Adrenal gland (tissue), 12 donors: ENCODE results near the gene PLEKHA4. TPM values are rescaled to one million over a fixed set of nuclear protein-coding genes. Genes with fewer than 3 reads are reported as not detected.

Experiments
- DNase-seq, 7 donors: peaks; one replicate each; pipeline ENCODE4 v3.0.0-alpha.2; 2019 to 2020
- H3K27ac ChIP-seq, 5 donors: fragments of 200-600 bp; sonication (generic) in 4 of 5; 1 replicate in 3 of 5; 2 replicates in 2 of 5; pipeline versions ENCODE4 v1.5.1 to v1.8.0; 2016 to 2020; ENCODE audit warnings: mild to moderate bottlenecking in 1 of 5
- H3K27me3 ChIP-seq: fragments of 200-600 bp; 2 replicates; pipeline ENCODE4 v1.8.0; 2021
- H3K36me3 ChIP-seq, 2 donors: fragments of 200-600 bp; replicated peaks in 1 of 2; 1 replicate in 1 of 2; 2 replicates in 1 of 2; pipeline versions ENCODE4 v1.5.1 to v1.8.0; 2018 to 2022
- H3K4me1 ChIP-seq, 2 donors: fragments of 200-600 bp; replicated peaks in 1 of 2; 1 replicate in 1 of 2; 2 replicates in 1 of 2; pipeline versions ENCODE4 v1.5.1 to v1.8.0; 2018 to 2021
- H3K4me3 ChIP-seq, 4 donors: fragments of 200-600 bp; sonication (generic) in 3 of 4; one replicate each; pipeline ENCODE4 v1.5.1; 2016 to 2018
- H3K9me3 ChIP-seq, 3 donors: fragments of 200-600 bp; sonication (generic) in 1 of 3; replicated peaks in 1 of 3; 1 replicate in 2 of 3; 2 replicates in 1 of 3; pipeline versions ENCODE4 v1.5.1 to v1.8.0; 2016 to 2021
- CTCF ChIP-seq, 6 experiments: fragments of 450-650 bp in 4 of 6; fragments of 200-600 bp in 2 of 6; sonication (generic) in 1 of 6; IDR thresholded peaks; 1 replicate in 5 of 6; 2 replicates in 1 of 6; pipeline versions ENCODE4 v1.5.1 to v1.8.0; 2016 to 2021; ENCODE audit warnings: antibody characterized with exemption in 6 of 6, mild to moderate bottlenecking in 2 of 6, moderate library complexity in 1 of 6
- POLR2A ChIP-seq, 2 donors: fragments of 450-650 bp; IDR thresholded peaks; one replicate each; pipeline ENCODE4 v1.6.1; 2017; ENCODE audit warnings: antibody characterized with exemption in 2 of 2, mild to moderate bottlenecking in 2 of 2, moderate library complexity in 1 of 2
- whole genome bisulfite sequencing, 4 donors: extraction: QIAGEN DNeasy Blood & Tissue Kit in 2 of 4; methylation state at CpG; one replicate each; pipeline versions ENCODE4 v1.1.5 to v1.1.7; 2013 to 2017; 5-methylcytosine and 5-hydroxymethylcytosine counted together
- intact Hi-C, 2 donors: fragments of 100-400 bp; cut with DNase I; formaldehyde crosslinking; loops; one replicate each; pipeline versions ENCODE4 v1.14.1 to v1.15.0; 2022 to 2023
- polyA plus RNA-seq, 3 donors: library from polyadenylated mRNA; stranded (reverse); fragments of 200-250 nt in 2 of 3; fragments of 350-450 nt in 1 of 3; fragmentation: Illumina TruSeq in 1 of 3; extraction: RNeasy Lipid Tissue Mini Kit (QIAGEN cat#74804) in 1 of 3; gene quantifications; one replicate each; pipeline ENCODE4 v1.2.3, GENCODE V29; 2013 to 2014
- total RNA-seq, 9 donors: library from RNA; depleted of rRNA in 4 of 9; stranded (reverse); fragments of >200 nt in 4 of 9; fragments of 120-200 nt in 1 of 9; fragmentation: NEBNext Ultra II Directional in 1 of 9; extraction: Animal tissue kit (Norgen Biotek cat#: 25700) in 1 of 9; gene quantifications; one replicate each; pipeline versions ENCODE4 v1.1.0 to v1.2.4, GENCODE V29; 2013 to 2023
- donor health status: healthy with polysubstance abuse.
- donor health status: Bipolar disorder and iron deficiency.
- donor health status: DM: yes; HTN: yes; CAD: no.
- donor health status: DM: no; HTN: no; CAD: no.
- donor health status: DM: no; HTN: no; CAD: no.
- donor health status: DM: yes; HTN: yes; CAD: no.

Gene PLEKHA4
- total and polyA plus RNA-seq, 12 donors, result 4.5 to 74.6 (median 25.4) TPM

DNA sequence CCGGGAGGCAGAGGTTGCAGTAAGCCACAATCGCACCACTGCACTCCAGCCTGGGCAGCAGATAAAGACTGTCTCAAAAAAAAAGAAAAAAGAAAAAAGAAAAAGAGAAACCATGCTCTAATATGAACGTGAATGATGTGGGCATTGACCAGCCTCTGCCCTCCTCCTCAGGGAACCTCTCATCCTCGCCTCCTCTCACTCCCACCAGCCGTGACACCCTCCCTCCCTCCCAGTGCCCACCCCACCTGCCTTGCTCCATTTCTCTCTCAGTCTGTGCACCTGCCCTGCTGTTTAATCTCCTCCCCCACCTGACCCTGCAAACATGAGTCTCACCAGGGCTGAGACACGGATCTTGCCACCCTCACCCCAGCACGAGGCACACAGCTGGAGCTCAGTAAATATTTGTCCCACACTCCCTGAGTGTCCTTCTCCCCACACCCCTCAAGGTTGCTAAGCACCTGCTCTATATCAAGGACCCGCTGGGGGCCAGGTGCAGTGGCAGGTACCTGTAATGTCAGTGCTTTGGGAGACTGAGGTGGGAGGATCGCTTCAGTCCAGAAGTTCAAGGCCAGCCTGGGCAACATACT is 50.1 kb downstream of the PLEKHA4 start:
- WGBS, 4 donors, result 48 to 63% (median 56%) methylated on average over 7 to 9 of the region's 9 CpGs
- intact Hi-C loops, result no loop called here
- no peaks in the 10 kb centered on the region for H3K36me3 ChIP-seq
- no peaks in the 10 kb centered on the region for H3K27me3 ChIP-seq
- H3K4me1 ChIP-seq, result peaks cover 20 to 28% of the 10 kb centered on the region in 2 donors
- peak overlapping the region in 4 of 5 donors; percentile 54 to 91 (median 72) for H3K27ac ChIP-seq
- peak in 1 of 7 donors; percentile 37 for DNase-seq
- TF ChIP-seq CTCF (IDR thresholded peaks at IDR 0.05), result no peak
- TF ChIP-seq POLR2A (IDR thresholded peaks at IDR 0.05), result no peak
- no peak overlapping the region for H3K4me3 ChIP-seq
- no peaks in the 10 kb centered on the region for H3K9me3 ChIP-seq

GRCh38 chr19:48817585-48818124 is 50.8 kb downstream of the PLEKHA4 start:
- Histone ChIP-seq H3K4me1 (peaks cover 20 to 28% of the 10 kb centered on the region in 2 donors), H3K9me3 (no peaks in the 10 kb centered on the region), H3K4me3 (no peak overlapping the region), H3K27ac (peak overlapping the region in 4 of 5 donors; percentile 18 to 80 (median 42)), H3K36me3 (no peaks in the 10 kb centered on the region), H3K27me3 (no peaks in the 10 kb centered on the region)
- no peak for TF ChIP-seq POLR2A (IDR thresholded peaks at IDR 0.05)
- TF ChIP-seq CTCF (IDR thresholded peaks at IDR 0.05), result no peak
- no peak for DNase-seq
- WGBS, 4 donors, result 79 to 93% (median 81%) methylated on average over 5 of the region's 5 CpGs
- intact Hi-C loops, result no loop called here

DNA sequence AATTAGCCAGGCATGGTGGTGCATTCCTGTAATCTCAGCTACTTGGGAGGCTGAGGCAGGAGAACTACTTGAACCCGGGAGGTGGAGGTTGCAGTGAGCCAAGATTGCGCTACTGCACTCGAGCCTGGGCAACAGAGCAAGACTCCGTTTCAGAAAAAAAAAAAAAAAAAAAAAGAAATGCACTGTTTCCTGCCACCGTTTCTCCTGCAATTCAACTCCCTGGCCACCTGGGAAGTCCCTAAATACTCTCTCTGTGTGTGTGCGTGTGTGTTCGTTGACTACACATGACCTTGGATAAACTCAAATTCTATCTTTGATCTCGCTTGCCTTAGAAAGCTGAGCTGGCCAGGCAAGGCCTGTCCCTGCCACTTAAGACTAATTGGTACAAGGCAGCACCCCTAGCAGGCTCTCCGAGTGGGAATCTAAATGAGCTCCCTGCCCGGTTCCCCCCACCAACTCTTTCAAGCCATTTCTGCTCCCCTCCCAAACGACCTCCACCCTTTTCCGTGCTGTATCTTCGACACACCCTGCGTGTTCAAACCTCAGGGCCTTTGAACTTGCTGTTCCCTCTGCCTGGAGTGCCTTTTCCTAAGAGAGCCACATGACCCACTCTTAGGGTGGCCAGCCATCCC is 52.4 kb downstream of the PLEKHA4 start:
- Histone ChIP-seq H3K4me1 (peaks cover 20 to 33% of the 10 kb centered on the region in 2 donors), H3K36me3 (no peaks in the 10 kb centered on the region), H3K9me3 (no peaks in the 10 kb centered on the region), H3K4me3 (no peak overlapping the region), H3K27ac (peak overlapping the region; percentile 67 to 87 (median 76)), H3K27me3 (no peaks in the 10 kb centered on the region)
- TF ChIP-seq CTCF (IDR thresholded peaks at IDR 0.05) (peak; percentile 19 to 61 (median 46)), POLR2A (IDR thresholded peaks at IDR 0.05) (no peak)
- intact Hi-C loops, result no loop called here
- peak; percentile 62 to 90 (median 84) for DNase-seq
- WGBS, 4 donors, result 26 to 45% (median 35%) methylated on average over 14 of the region's 14 CpGs

DNA sequence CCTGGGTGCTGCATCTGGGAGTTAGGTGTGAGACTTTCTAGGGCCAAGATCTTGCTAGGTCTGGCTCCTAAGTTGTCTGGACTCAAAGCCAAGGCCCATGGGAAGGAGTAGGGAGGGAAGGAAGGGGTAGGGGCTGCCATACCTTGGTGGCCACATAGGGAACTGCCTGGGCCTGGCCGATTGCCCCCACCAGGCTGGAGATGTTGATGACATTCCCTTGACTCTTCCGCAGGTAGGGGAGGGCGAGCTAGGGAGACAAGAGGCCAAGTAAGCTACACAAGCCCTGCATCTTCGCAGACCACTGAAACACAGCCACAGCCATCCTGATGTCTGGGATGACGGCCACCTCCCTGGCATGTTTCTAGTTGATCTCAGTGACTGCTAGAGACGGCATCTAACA is 53.5 kb downstream of the PLEKHA4 start:
- Histone ChIP-seq H3K27ac (peak overlapping the region in 3 of 5 donors; percentile 70 to 85 (median 74)), H3K4me3 (no peak overlapping the region), H3K4me1 (peaks cover 27 to 36% of the 10 kb centered on the region in 2 donors), H3K27me3 (no peaks in the 10 kb centered on the region), H3K36me3 (no peaks in the 10 kb centered on the region), H3K9me3 (no peaks in the 10 kb centered on the region)
- TF ChIP-seq POLR2A (IDR thresholded peaks at IDR 0.05) (no peak), CTCF (IDR thresholded peaks at IDR 0.05) (no peak)
- WGBS, 4 donors, result 84 to 95% (median 89%) methylated on average over 4 to 6 of the region's 6 CpGs
- no peak for DNase-seq
- intact Hi-C loops, result no loop called here
